SH-SY5Y (cell line): ENCODE results near the gene SPATA33.

Experiments
- GATA2 ChIP-seq: IDR thresholded peaks from 2 replicates; pipeline ENCODE4 v1.6.1; 2011; ENCODE audit warnings: mild to moderate bottlenecking, low read depth, low read length
- GATA3 ChIP-seq: IDR thresholded peaks from 2 replicates; pipeline ENCODE4 v1.6.1; 2011; ENCODE audit warnings: low read depth, mild to moderate bottlenecking, low read length, moderate library complexity

DNA sequence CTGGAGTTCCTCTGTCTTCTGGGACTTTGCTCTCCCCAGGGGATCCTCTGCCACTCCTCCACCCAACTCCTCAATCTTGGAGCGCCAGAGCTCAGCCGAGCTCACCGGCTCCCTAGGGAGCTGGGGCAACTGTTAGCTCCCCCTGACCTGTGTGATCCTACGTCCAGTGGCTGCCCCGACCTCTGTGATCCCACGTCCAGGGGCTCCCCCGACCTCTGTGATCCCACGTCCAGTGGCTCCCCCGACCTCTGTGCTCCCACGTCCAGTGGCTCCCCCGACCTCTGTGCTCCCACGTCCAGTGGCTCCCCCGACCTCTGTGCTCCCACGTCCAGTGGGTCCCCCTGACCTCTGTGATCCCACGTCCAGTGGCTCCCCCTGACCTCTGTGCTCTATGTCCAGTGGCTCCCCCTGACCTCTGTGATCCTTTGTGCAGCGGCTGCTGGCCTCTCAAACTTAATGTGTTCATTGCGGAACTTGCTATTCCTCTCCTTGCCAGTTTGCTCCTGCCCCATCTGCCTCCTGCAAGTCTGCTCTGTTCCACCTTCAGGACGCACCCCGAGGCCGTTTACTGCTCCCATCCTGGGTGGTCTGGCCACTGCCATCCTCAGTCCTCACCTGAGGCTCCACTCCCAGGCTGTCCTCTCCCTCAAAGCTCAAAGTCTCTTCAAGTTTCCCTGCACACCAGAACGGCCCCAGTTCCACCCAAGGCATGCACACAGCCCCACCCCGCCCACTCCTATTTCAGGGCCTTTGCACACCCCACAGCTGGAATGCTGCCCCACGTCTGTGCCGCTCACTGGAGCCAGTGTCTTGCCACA, 60.3 kb downstream of the SPATA33 start:
- TF ChIP-seq GATA2 (no peak), GATA3 (no peak)
